H1 (cell line): ENCODE measurements around the gene ME1. TPM values are rescaled to one million over a fixed set of nuclear protein-coding genes. Genes with fewer than 3 reads are reported as not detected.

Source experiments
- CTCF ChIA-PET: fragments of 300-600 bp; sonication (Branson Sonifier 250); formaldehyde crosslinking; loops from one replicate; lab custom pipeline; 2021; ENCODE audit not compliant: partially characterized antibody; lab: Charles Lee
- POLR2A ChIA-PET: fragments of 300-600 bp; sonication (Branson Sonifier 250); formaldehyde crosslinking; loops from one replicate; lab custom pipeline; 2021; ENCODE audit warnings: inconsistent platforms; ENCODE audit not compliant: partially characterized antibody; lab: Charles Lee
- DNase-seq, 2 experiments: peaks; one replicate each; pipeline versions ENCODE4 v3.0.0 to v3.0.0-alpha.2; 2010 to 2022; ENCODE audit warnings: low spot score in 2 of 2, low read depth in 1 of 2, mixed read lengths in 1 of 2
- FAIRE-seq: peaks from 2 replicates; lab custom pipeline; 2011; peaks lifted over from hg19 to GRCh38; lab: Jason Lieb, UNC
- H2AFZ ChIP-seq: 2 replicates; pipeline ENCODE4 v1.8.1; 2012; ENCODE audit warnings: low read length, inconsistent platforms
- H2AK5ac ChIP-seq: 2 replicates; pipeline ENCODE4 v1.6.1; 2013; ENCODE audit warnings: low read depth, low read length
- H2BK120ac ChIP-seq: replicated peaks from 2 replicates; pipeline ENCODE3; 2013; ENCODE audit warnings: low read depth, low read length, inconsistent platforms
- H2BK12ac ChIP-seq: 2 replicates; pipeline ENCODE4 v1.6.1; 2013; ENCODE audit warnings: low read depth, low read length
- H2BK15ac ChIP-seq: 2 replicates; pipeline ENCODE4 v1.6.1; 2013; ENCODE audit warnings: low read length
- H2BK20ac ChIP-seq: 2 replicates; pipeline ENCODE4 v1.6.1; 2013; ENCODE audit warnings: low read length
- H2BK5ac ChIP-seq: 2 replicates; pipeline ENCODE4 v1.6.1; 2013; ENCODE audit warnings: low read depth, low read length
- H3K14ac ChIP-seq: 2 replicates; pipeline ENCODE4 v1.6.1; 2013; ENCODE audit warnings: inconsistent platforms; ENCODE audit not compliant: insufficient read length
- H3K18ac ChIP-seq: 2 replicates; pipeline ENCODE4 v1.6.1; 2013; ENCODE audit warnings: low read length; ENCODE audit errors: extremely low read depth
- H3K23ac ChIP-seq: 2 replicates; pipeline ENCODE4 v1.6.1; 2013; ENCODE audit warnings: inconsistent platforms; ENCODE audit not compliant: insufficient read length
- H3K23me2 ChIP-seq: 2 replicates; pipeline ENCODE4 v1.6.1; 2013; ENCODE audit warnings: low read depth, low read length
- H3K27ac ChIP-seq: 2 replicates; pipeline ENCODE4 v1.6.1; 2011; ENCODE audit warnings: low read depth, low read length, inconsistent platforms
- H3K27me3 ChIP-seq, 4 experiments: replicated peaks in 1 of 4; 1 replicate in 1 of 4; 2 replicates in 3 of 4; pipeline versions ENCODE4 v1.6.1 to v1.8.1; 2011 to 2013; ENCODE audit warnings: low read length in 3 of 4, mild to moderate bottlenecking in 3 of 4, inconsistent platforms in 2 of 4, mixed read lengths in 2 of 4, moderate library complexity in 1 of 4; ENCODE audit not compliant: control insufficient read depth in 3 of 4, insufficient read depth in 3 of 4; ENCODE audit errors: extremely low read depth in 1 of 4
- H3K36me3 ChIP-seq, 4 experiments: 2 replicates each; pipeline versions ENCODE4 v1.6.1 to v1.8.1; 2011 to 2013; ENCODE audit warnings: mild to moderate bottlenecking in 4 of 4, low read length in 3 of 4, moderate library complexity in 2 of 4, control low read depth in 1 of 4, inconsistent platforms in 1 of 4; ENCODE audit not compliant: insufficient read depth in 4 of 4, control insufficient read depth in 2 of 4
- H3K4ac ChIP-seq: replicated peaks from 2 replicates; pipeline ENCODE3; 2013; ENCODE audit warnings: low read length, low read depth, mixed read lengths, inconsistent platforms; ENCODE audit not compliant: insufficient read length
- H3K4me1 ChIP-seq, 4 experiments: replicated peaks in 1 of 4; 1 replicate in 1 of 4; 2 replicates in 3 of 4; pipeline versions ENCODE4 v1.6.1 to v1.8.1; 2011 to 2013; ENCODE audit warnings: low read length in 3 of 4, inconsistent platforms in 2 of 4, mixed read lengths in 1 of 4; ENCODE audit not compliant: insufficient read depth in 4 of 4, control insufficient read depth in 3 of 4
- H3K4me2 ChIP-seq, 2 experiments: 2 replicates each; pipeline versions ENCODE4 v1.6.1 to v1.8.1; 2011 to 2013; ENCODE audit warnings: low read depth in 2 of 2, low read length in 2 of 2, control low read depth in 1 of 2, inconsistent platforms in 1 of 2, mild to moderate bottlenecking in 1 of 2; ENCODE audit not compliant: insufficient read depth in 1 of 2
- H3K4me3 ChIP-seq, 4 experiments: fragments of 200-600, 300-600 bp in 1 of 4; sonication (generic), shearing (Covaris generic), sonication (Bioruptor Twin) in 1 of 4; 2 replicates each; pipeline versions ENCODE4 v1.5.1 to v1.8.1; 2011 to 2016; ENCODE audit warnings: low read length in 4 of 4, low read depth in 3 of 4, control low read depth in 2 of 4, inconsistent platforms in 2 of 4, mild to moderate bottlenecking in 2 of 4, mixed read lengths in 1 of 4, moderate library complexity in 1 of 4; ENCODE audit not compliant: insufficient read depth in 2 of 4; ENCODE audit errors: extremely low read depth in 1 of 4
- H3K56ac ChIP-seq: replicated peaks from 2 replicates; pipeline ENCODE3; 2013; ENCODE audit warnings: low read depth, mild to moderate bottlenecking, mixed read lengths, low read length, inconsistent platforms; ENCODE audit not compliant: insufficient read length
- H3K79me1 ChIP-seq: 2 replicates; pipeline ENCODE4 v1.6.1; 2013; ENCODE audit warnings: low read depth, low read length, control low read depth
- H3K79me2 ChIP-seq, 2 experiments: 2 replicates each; pipeline versions ENCODE4 v1.6.1 to v1.8.1; 2012 to 2013; ENCODE audit warnings: low read length in 2 of 2, mild to moderate bottlenecking in 2 of 2, inconsistent platforms in 1 of 2; ENCODE audit not compliant: insufficient read depth in 2 of 2, control insufficient read depth in 1 of 2
- H3K9ac ChIP-seq, 4 experiments: replicated peaks in 1 of 4; 1 replicate in 1 of 4; 2 replicates in 3 of 4; pipeline versions ENCODE4 v1.6.1 to v1.8.1; 2011 to 2013; ENCODE audit warnings: low read depth in 3 of 4, low read length in 3 of 4, control low read depth in 2 of 4, mild to moderate bottlenecking in 2 of 4, moderate library complexity in 2 of 4, inconsistent platforms in 1 of 4; ENCODE audit errors: extremely low read depth in 1 of 4
- H3K9me3 ChIP-seq, 2 experiments: 2 replicates each; pipeline versions ENCODE4 v1.6.1 to v1.8.1; 2012 to 2013; ENCODE audit warnings: mild to moderate bottlenecking in 2 of 2, moderate library complexity in 2 of 2, control low read depth in 1 of 2, inconsistent platforms in 1 of 2, low read depth in 1 of 2, low read length in 1 of 2, mixed read lengths in 1 of 2; ENCODE audit not compliant: insufficient read depth in 2 of 2
- H4K20me1 ChIP-seq, 2 experiments: replicated peaks in 1 of 2; 2 replicates each; pipeline versions ENCODE3 to v1.8.1; 2011 to 2013; ENCODE audit warnings: inconsistent platforms in 2 of 2, low read length in 2 of 2, mild to moderate bottlenecking in 1 of 2; ENCODE audit not compliant: insufficient read depth in 2 of 2, control insufficient read depth in 1 of 2
- H4K5ac ChIP-seq: 2 replicates; pipeline ENCODE4 v1.6.1; 2013; ENCODE audit warnings: low read length, low read depth, mixed read lengths, inconsistent platforms; ENCODE audit not compliant: insufficient read length
- H4K8ac ChIP-seq: 2 replicates; pipeline ENCODE4 v1.8.0; 2013; ENCODE audit warnings: mild to moderate bottlenecking, moderate library complexity, low read length, inconsistent platforms; ENCODE audit not compliant: insufficient read depth; ENCODE audit errors: extremely low read depth
- H4K91ac ChIP-seq: replicated peaks from 2 replicates; pipeline ENCODE3; 2013; ENCODE audit warnings: low read length, mixed read lengths, inconsistent platforms; ENCODE audit not compliant: insufficient read length
- CHD1 ChIP-seq: IDR thresholded peaks from 2 replicates; pipeline ENCODE4 v1.6.1; 2012; ENCODE audit warnings: low read depth, low read length, improper control_type of control experiment
- CHD2 ChIP-seq: IDR thresholded peaks from 2 replicates; pipeline ENCODE4 v1.6.1; 2012; ENCODE audit warnings: low read length, improper control_type of control experiment
- KDM1A ChIP-seq: fragments of 200-600, 300-600 bp; sonication (generic); IDR thresholded peaks from 2 replicates; pipeline ENCODE4 v1.7.1; 2016; ENCODE audit warnings: mild to moderate bottlenecking, low read length, borderline replicate concordance
- PHF8 ChIP-seq: fragments of 200-600 bp; sonication (generic); conservative IDR thresholded peaks from 2 replicates; pipeline ENCODE4 v1.7.1; 2012; ENCODE audit warnings: low read depth, mild to moderate bottlenecking, inconsistent platforms, low read length, moderate library complexity
- POLR2A ChIP-seq, 2 experiments: IDR thresholded peaks; 1 replicate in 1 of 2; 2 replicates in 1 of 2; pipeline ENCODE4 v1.6.1; 2011; ENCODE audit warnings: low read depth in 2 of 2, low read length in 2 of 2, mild to moderate bottlenecking in 2 of 2; ENCODE audit errors: control extremely low read depth in 1 of 2
- TAF1 ChIP-seq: IDR thresholded peaks from 2 replicates; pipeline ENCODE4 v1.6.1; 2011; ENCODE audit warnings: mild to moderate bottlenecking, low read depth, low read length
- TAF7 ChIP-seq: optimal IDR thresholded peaks from 2 replicates; pipeline ENCODE3; 2011; ENCODE audit warnings: low read depth, mild to moderate bottlenecking, inconsistent platforms, low read length, moderate library complexity, borderline replicate concordance
- TBP ChIP-seq: IDR thresholded peaks from 2 replicates; pipeline ENCODE4 v1.6.1; 2011; ENCODE audit warnings: low read depth, low read length, improper control_type of control experiment
- USF2 ChIP-seq: IDR thresholded peaks from 2 replicates; pipeline ENCODE4 v1.6.1; 2011; ENCODE audit warnings: low read length, improper control_type of control experiment
- WGBS, 2 experiments: shearing (Covaris generic) in 1 of 2; methylation state at CpG; one replicate each; pipeline versions ENCODE4 v1.1.6 to v1.1.7; 2013 to 2015; ENCODE audit warnings: low lambda C conversion rate in 2 of 2, mixed read lengths in 2 of 2, inconsistent platforms in 1 of 2, low coverage in 1 of 2, missing lambda C conversion rate in 1 of 2; ENCODE audit not compliant: insufficient replicate concordance in 2 of 2, insufficient coverage in 1 of 2, insufficient read length in 1 of 2; ENCODE audit errors: extremely low coverage in 1 of 2, missing lambda C conversion rate in 1 of 2; 5-methylcytosine and 5-hydroxymethylcytosine counted together
- polyA plus RNA-seq, 7 experiments: library from polyadenylated mRNA; depleted of rRNA in 3 of 7; stranded (reverse) in 5 of 7; unstranded in 2 of 7; fragments of >200 nt in 5 of 7; fragments of 200-250 nt in 2 of 7; gene quantifications; 1 replicate in 5 of 7; 2 replicates in 1 of 7; 4 replicates in 1 of 7; pipeline versions ENCODE4 v1.2.1 to v1.2.3, GENCODE V29; 2011 to 2013; ENCODE audit warnings: missing spikeins in 2 of 7, mixed read lengths in 2 of 7
- total RNA-seq: library from RNA; stranded (reverse); fragmentation: NEBNext Ultra II Directional; extraction: Animal tissue kit (Norgen Biotek cat#: 25700); gene quantifications from 2 replicates; pipeline ENCODE4 v1.2.1, GENCODE V29; 2021

ME1 gene
- total and polyA plus RNA-seq, 2 of the 8 experiments (the other 6 are each of a cell fraction or from before 2014, with no cell fraction given), result 1.3 to 3.9 TPM

- POLR2A ChIA-PET, result no interaction called here
- Histone ChIP-seq H3K79me1 (no peaks in the 10 kb centered on the region), H2AFZ (no peak overlapping the region), H2AK5ac (no peak overlapping the region), H4K91ac (no peak overlapping the region), H4K20me1 (no peaks in the 10 kb centered on the region), H4K5ac (no peak overlapping the region), H2BK12ac (no peak overlapping the region), H3K23me2 (no peaks in the 10 kb centered on the region), H3K14ac (no peak overlapping the region), H3K18ac (no peak overlapping the region), H3K4me2 (no peak overlapping the region), H3K4me1 (no peaks in the 10 kb centered on the region), H2BK15ac (no peak overlapping the region), H4K8ac (no peak overlapping the region), H3K23ac (no peak overlapping the region), H3K9me3 (no peaks in the 10 kb centered on the region), H2BK20ac (no peak overlapping the region), H3K79me2 (no peaks in the 10 kb centered on the region), H3K56ac (no peak overlapping the region), H3K36me3 (no peaks in the 10 kb centered on the region), H3K4ac (no peak overlapping the region), H2BK120ac (no peak overlapping the region), H3K4me3 (no peak overlapping the region), H3K27me3 (no peaks in the 10 kb centered on the region), H3K9ac (no peak overlapping the region), H3K27ac (no peak overlapping the region), H2BK5ac (no peak overlapping the region)
- FAIRE-seq, result no peak
- WGBS, 2 experiments, result 93% methylated on average over 1 of the region's 1 CpG; no CpG with 5 or more reads in 1 of the 2 experiments
- DNase-seq, result no peak
- CTCF ChIA-PET, result interaction anchor here (0.9 to 3.3 kb wide), 5 partner anchors 9 to 288 kb away, joined by 3 to 18 read pairs (median 4); no protein-coding TSS in a partner anchor
- TF ChIP-seq PHF8 (no peak), TBP (no peak), CHD2 (no peak), POLR2A (IDR thresholded peaks at IDR 0.05; ENCODE audit: control extremely low read depth in 1 of 2, low read depth in 2 of 2, low read length in 2 of 2) (no peak), TAF7 (no peak), CHD1 (no peak), KDM1A (no peak), USF2 (no peak), TAF1 (no peak)
Measured at GRCh38 chr6:83231146-83231545, 199.7 kb downstream of the ME1 start.
